NCI-H774 (cell line): ENCODE results near the gene KCNJ4.
A peak's percentile ranks its signal among the peaks of the same experiment; 100 is the strongest.
"Not testable (repeated sequence)": the region's sequence is repeated elsewhere in the genome, so short reads cannot be mapped to it uniquely, and the experiment has no call there.

Experiments
- DNase-seq: peaks from one replicate; lab custom pipeline; 2025; lab: John Stamatoyannopoulos, UW

KCNJ4 gene

GRCh38 chr22:38470179-38470578, 15.2 kb upstream of the KCNJ4 start:
- DNase-seq: not testable (repeated sequence)

DNA sequence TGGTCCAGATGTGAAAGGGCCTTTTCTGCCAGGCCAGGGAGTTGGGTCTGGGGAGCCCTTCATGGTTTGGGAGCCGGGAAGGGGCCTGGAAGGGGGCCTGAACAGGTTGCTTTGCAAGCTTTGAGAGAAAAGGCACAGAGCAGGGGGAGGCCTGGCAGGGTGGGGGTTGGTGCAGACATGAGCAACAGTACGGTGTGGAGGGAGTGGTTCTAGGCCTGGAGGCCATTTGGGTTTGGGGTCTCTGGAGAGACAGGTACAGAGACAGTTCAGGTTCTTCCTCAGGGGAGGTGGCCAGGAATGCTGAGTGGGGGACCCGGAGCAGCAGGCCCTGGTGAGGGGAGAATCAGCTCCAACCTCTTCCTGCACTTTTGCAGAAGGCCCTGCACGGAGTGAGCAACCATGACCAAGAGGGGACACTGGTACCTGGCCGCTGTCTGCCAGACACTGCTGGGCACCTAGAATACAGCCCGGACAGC, 14.3 kb upstream of the KCNJ4 start:
- DNase-seq: no peak

DNA sequence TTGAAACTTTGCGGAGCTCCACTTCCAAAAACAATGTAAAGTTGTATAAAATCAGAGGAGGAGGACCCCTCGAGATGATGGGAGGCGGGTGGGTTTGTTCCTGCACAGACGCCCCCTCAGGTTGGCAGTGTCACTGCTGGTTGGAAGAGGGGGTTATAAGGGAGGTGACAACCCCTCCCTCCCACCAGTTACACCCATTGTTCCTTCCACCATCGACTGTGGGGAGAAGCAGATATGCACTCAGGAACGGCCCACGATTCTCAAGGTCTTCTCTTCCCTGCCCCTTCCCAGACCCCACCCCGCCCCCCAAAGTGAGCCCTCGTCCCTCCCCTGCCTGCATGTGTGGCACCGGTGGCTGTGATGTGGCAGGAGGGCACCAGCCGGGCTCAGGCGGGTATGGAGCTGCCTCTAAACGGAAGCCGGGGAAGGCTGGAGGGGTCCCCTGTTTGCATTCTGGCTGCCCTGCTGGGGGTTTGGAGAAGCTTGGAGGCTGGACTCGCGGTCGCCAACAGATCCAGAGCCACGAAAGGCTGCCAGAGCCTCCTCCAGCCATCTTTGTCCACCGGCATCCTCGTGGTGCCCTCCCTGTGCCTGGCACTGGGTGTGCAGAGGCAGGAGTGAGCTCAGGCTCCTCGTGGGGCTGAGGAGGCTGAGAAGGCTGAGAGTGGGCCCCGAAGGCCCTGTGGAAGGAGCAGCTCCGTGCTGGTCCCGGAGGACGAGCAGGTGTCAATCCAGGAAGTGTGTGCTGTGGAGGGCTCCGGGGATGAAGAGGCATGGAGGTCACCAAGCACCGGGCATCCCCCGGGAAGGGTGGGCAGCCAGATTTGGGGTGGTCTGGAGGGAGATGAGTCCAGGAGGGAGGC, 13.7 kb upstream of the KCNJ4 start:
- no peak for DNase-seq

GRCh38 chr22:38467904-38468442, 13.0 kb upstream of the KCNJ4 start, which contains the start of gene KDELR3:
Gene KDELR3 (plus strand): TSS chr22:38468096. CDS start chr22:38468234, 138 bp downstream.
- no peak for DNase-seq

DNA sequence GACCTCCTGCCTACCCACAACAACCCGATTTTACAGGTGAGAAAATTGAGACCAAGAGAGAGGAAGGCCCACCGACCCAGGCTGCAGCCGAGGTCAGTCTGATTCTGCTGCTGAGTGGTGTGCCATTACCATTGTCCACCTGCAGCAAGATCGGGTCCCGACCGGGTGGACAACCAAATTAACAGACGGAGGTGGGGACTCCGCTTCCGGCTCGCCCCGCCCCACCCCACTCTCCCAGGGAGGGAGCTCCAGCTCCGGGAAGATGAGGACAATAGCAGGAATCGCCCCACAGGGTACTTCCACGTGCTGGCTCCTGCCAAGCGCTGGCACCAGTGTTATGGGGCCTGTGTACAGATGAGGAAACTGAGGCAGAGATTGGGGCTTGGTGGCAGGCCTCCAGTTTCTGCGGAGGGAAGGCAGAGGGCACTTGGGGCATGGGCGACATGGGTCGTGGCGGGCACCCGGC, 12.5 kb upstream of the KCNJ4 start:
- no peak for DNase-seq

GRCh38 chr22:38465673-38466490, 10.9 kb upstream of the KCNJ4 start:
- DNase-seq: no peak

DNA sequence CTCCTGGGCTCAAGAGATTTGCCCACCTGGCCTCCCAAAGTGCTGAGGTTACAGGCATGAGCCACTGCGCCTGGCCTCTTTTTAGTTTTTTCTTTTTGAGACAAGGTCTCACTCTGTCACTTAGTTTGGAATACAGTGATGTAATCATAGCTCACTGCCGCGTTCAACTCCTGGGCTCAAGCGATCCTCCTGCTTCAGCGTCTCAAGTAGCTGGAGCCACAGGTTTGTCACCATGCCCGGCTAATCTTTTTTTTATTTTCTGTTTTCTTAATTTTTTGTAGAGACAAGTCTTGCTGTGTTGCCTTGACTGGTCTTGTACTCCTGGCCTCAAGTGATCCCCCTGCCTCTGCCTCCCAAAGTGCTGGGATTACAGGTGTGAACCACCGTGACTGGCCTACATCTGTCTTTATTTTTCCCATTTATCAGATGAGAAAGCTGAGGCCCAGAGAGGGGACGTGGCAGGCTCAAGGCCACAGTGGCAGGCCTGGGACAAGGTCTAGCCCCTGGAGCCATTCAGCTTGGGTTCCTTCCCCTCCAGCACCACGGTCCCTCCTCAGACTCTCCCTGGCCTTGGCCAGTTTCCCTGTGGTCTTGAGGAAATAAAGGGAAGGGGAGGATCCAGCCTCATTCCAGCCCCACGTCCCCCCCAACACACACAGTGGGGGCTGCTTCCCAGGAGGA, 10.1 kb upstream of the KCNJ4 start:
- no peak for DNase-seq

DNA sequence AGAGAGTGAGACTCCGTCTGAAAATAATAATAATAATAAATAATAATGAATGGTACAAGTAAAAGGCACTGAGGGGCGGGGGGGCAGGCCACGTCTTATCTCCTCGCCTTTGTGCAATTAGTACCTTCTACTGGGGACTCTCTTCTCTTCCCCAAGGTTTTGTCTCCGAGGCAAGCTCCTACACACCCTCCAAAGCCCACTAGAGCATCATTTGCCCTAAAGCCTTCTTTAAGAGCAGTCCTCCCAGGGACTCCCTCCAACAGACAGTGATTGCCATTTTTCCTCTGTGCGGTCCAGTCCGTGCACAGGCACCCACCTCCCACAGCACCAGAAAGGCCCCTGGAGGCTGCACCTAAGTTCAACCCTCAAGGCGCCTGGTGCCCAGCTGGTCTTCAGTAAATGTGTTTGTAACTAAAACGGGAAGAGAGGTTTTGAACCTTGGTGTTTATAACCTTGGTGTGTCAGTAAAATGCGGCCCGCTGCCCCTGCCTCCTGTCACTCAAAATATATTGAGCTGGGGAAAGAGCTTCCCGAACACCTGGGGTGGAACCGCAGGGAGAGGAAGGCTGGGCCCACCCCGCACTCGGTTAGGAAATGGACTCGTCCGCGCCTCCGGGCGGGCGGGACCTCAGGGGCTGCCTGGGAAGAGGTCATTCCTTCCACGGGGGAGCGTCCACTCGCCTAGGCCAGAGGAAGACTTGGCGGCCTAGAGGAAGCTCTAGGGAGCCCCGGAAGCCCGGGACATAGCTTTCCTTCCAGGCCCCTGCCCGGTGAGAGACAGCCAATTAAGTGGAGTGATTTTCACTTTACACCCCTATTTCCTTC, 8.2 kb upstream of the KCNJ4 start:
- DNase-seq: no peak

DNA sequence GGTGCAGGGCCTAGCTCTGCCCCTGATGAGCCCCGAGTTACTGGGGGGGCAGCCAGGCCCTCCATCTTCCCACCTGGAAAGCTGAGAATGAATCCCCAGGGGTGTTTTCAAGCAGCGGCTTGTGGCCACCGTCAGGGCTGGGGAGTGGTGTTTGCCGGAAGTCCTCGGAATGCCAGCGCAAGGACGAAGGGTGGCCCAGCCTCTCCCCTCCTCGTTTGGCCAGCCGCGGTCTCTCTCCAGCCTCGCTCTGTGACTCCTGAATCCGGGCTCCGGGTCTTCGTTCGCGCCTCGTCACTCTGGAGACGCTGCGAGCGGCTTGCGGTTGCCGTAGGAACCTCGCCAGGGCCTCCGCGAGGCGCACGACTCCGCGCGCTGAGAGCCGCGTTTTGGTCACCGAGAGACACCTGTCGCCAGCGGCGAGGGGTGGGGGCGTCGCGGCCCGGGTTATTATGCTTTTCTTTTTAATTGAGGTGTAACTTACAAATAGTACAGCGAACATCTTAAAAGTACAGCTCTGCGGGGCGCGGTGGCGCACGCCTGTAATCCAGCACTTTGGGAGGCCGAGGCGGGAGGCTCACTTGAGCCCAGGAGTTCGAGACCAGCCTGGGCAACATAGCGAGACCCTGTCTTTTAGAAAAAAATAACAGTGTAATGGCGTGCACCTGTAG, 6.5 kb upstream of the KCNJ4 start:
- peak; percentile 32 for DNase-seq

DNA sequence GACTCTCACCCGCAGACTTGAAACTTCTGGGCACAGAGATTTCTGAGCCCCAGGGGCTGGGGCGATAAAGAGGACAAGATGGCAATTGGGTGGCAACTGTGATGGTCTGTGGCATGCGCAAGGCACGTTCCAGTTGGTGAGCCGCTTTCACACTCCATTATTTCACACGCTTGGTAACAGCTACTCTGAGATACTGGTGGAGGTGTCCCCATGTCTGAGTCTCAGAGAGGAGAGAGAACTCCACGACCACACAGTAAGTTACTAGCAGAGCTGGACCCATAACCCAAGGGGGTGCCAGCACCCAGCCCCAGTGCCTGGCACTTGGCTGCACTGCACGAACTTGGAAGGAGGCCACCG, 6.0 kb upstream of the KCNJ4 start:
- DNase-seq: no peak

DNA sequence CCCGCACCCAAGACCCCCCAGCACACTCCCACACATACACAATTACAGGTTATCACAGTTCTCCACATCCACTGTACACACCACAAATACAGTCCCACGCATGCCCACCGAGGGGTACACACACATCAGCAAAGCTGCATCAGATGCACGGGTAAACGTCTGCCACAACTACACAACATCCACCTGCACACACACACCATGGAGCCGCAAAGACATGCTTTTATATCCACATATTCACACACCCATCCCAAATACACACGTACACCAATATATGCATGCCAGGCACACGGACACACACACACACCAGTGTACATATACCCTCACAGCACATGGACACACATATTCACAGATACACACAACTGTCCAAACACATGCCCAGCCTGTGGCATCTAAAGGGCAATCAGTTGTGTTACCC, 5.4 kb upstream of the KCNJ4 start:
- DNase-seq: no peak

DNA sequence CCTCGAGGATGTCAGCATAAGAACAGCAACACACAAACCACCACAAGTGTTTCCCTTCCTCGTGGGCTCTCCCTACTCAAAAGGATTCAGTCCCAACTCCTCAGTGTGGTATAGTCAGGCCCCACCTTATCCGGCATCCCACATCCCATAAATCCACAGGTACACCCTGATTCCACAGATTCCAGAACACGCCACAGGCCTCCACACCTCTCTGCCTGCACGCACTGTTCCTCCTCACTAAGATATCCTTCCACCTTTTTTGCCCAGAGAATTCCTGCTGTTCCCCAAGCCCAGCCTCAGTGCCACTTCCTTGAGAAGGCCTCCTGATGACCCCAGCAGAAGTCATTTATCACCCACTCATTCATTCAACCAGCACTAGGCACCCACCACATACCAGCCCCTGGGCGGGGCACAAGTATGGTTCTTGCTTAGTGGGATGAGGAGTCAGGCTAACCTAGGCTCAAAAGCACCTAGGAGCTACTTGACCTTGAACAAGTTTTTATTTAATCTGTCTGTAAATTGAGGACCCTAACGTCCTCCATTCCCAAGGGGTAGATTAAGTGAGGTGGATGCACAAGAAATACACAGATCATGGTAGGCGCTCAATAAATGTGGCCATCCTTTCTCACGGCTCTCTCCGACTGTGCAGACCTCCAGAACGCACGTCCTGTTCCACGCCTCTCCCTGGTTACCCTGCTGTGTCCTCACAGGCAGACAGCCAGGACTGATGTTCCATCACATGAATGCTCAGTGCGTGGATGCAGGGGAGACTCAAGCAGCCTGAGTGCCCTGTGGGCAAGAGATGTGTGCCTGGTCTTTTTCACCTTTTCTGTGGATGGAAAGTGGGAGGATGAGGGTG, 2.1 kb upstream of the KCNJ4 start:
- no peak for DNase-seq

DNA sequence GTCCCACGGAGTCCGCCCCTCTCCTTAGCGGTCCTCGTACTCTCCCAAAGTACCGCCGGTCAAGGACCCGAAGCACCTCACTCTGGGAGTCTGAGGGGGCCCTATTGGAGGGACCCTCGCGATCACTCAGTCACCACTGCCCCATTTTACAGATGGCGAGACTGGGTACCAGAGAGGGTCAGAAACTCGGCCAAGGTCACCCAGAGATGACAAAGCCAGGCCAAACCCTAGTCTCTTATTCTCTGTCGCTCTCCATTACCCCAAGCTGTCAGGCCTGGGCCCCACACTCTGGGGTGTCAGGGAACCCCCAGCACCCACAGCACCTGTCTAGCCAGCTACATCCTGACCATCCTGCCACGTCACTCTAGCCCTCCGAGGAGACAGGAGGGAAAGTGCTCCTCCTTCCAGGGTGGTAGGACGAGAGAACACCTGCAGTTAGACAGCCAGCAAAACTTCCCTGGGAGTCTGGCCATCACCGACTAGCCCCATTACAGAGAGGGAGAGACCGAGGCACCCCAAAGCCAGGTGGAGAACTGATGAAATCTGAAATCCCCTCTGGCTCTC, 1.4 kb upstream of the KCNJ4 start:
- no peak for DNase-seq

GRCh38 chr22:38455530-38456271, 702 bp upstream of the KCNJ4 start:
- DNase-seq: no peak

DNA sequence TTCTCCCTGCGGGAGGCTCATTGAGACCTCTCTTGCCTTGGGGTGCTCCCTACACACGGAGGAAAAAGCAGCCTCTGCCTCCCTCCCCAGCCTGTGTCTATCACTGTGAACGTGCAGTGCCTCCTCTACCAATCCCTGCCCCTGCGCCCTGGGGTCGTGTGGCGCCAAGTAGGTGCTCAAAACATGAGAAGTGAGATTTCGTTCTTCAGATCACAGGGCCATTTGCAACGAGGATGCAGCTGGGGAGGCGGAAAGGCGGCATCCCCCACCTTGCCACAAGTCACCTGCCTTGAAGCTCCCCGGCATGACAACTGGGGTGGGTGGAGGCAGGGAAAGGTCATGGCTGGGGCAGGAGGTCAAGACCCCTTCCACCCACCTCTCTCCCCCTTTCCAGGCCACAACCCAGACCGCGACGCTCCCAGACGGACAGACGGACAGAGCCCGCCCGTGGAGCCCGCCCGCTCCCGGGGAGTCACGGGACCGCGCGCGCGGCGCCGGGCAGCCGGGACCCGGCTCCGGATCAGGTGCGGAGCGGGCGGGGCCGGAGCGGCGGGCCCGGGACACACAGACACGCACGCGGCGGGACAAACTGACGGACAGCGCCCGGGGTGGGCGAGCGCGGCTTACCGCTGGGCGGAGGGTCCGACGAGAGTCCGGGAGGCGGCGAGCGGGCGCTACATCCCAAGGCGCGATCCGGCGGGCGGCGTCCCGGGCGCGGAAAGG, 485 bp downstream of the KCNJ4 start:
- no peak for DNase-seq

DNA sequence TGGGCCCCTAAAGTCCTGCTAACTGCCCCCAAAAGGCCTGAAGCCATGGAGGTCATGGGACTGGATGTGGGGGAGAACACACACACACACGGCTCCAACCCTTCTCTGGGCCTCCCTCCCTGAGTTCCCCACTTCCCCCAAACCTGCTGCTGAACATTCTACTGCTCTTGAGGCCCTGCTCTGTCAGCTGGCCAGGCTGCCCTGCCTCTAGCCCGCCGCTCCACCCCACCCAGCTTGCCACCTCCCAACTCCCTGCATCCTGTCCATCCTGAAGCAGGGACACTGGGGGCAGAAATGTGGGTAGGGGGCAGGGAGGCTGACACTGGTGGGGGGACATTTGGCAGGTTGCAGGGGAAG, 1.0 kb downstream of the KCNJ4 start:
- no peak for DNase-seq

GRCh38 chr22:38453066-38453672, 1.8 kb downstream of the KCNJ4 start:
- no peak for DNase-seq
